Measurements from ENCODE around the gene MARCHF11.

DNA sequence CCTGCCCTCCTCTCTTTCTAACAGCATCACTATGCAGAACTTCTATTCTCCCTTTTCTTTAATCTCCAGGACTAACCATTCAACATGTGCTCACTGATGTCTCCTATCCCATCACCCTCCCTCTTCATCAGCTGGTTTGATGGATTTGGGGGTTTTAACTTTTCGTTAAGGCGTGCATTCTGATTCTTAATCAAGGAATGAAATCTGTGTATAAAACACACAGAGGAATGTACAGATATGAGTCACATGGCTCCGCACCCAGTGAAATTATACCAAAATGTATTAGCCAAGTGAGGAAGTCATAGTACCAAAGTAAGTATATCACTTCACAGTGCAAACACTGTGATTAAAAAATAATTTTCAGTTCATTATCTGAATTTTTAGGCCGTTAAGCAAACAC, 35.2 kb downstream of the MARCHF11 start:
- TF ChIP-seq SUZ12 (IDR thresholded peaks at IDR 0.05) (no peak), SP1 (IDR thresholded peaks at IDR 0.05) (no peak), CTBP1 (IDR thresholded peaks at IDR 0.05; ENCODE audit: borderline replicate concordance) (no peak), TARDBP (IDR thresholded peaks at IDR 0.05) (no peak), BHLHE40 (IDR thresholded peaks at IDR 0.05; ENCODE audit: borderline replicate concordance) (no peak), FOXA1 (IDR thresholded peaks at IDR 0.05) (no peak), ARNT (IDR thresholded peaks at IDR 0.05) (no peak), ZNF384 (IDR thresholded peaks at IDR 0.05) (no peak), FOXM1 (IDR thresholded peaks at IDR 0.05; ENCODE audit: borderline replicate concordance) (no peak), NFRKB (IDR thresholded peaks at IDR 0.05) (no peak), FOXK2 (IDR thresholded peaks at IDR 0.05) (no peak), ELF4 (IDR thresholded peaks at IDR 0.05) (no peak), L3MBTL2 (conservative IDR thresholded peaks at IDR 0.05) (no peak)
- TF ChIP-seq, protein P1, sequence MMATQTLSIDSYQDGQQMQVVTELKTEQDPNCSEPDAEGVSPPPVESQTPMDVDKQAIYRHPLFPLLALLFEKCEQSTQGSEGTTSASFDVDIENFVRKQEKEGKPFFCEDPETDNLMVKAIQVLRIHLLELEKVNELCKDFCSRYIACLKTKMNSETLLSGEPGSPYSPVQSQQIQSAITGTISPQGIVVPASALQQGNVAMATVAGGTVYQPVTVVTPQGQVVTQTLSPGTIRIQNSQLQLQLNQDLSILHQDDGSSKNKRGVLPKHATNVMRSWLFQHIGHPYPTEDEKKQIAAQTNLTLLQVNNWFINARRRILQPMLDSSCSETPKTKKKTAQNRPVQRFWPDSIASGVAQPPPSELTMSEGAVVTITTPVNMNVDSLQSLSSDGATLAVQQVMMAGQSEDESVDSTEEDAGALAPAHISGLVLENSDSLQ (IDR thresholded peaks at IDR 0.05), result no peak
